IPS DF 6.9 (cell line): ENCODE measurements around the gene KCNK1.

Experiments used
- DNase-seq: peaks from one replicate; pipeline ENCODE4 v3.0.0-alpha.2; 2013; ENCODE audit warnings: low read depth, low spot score
- H3K27ac ChIP-seq: one replicate; pipeline ENCODE4 v1.5.1; 2013; ENCODE audit warnings: low read length, control low read depth
- H3K27me3 ChIP-seq: 2 replicates; pipeline ENCODE4 v1.6.1; 2013; ENCODE audit warnings: mild to moderate bottlenecking, low read length; ENCODE audit not compliant: control insufficient read depth, insufficient read depth
- H3K36me3 ChIP-seq: 2 replicates; pipeline ENCODE4 v1.6.1; 2013; ENCODE audit warnings: low read length; ENCODE audit not compliant: control insufficient read depth, insufficient read depth
- H3K4me1 ChIP-seq: 2 replicates; pipeline ENCODE4 v1.6.1; 2013; ENCODE audit warnings: low read length; ENCODE audit not compliant: control insufficient read depth, insufficient read depth
- H3K4me3 ChIP-seq: 2 replicates; pipeline ENCODE4 v1.5.1; 2013; ENCODE audit warnings: mild to moderate bottlenecking, low read length
- H3K9me3 ChIP-seq: 2 replicates; pipeline ENCODE4 v1.6.1; 2013; ENCODE audit warnings: low read length, inconsistent platforms; ENCODE audit not compliant: control insufficient read depth, insufficient read depth
- WGBS: extraction: QIAGEN DNeasy Blood & Tissue Kit; methylation state at CpG from one replicate; pipeline ENCODE4 v1.1.7; 2013; ENCODE audit warnings: mixed read lengths, missing lambda C conversion rate; ENCODE audit not compliant: insufficient read length, insufficient coverage; 5-methylcytosine and 5-hydroxymethylcytosine counted together

The KCNK1 gene

GRCh38 chr1:233719655-233720341, 105.9 kb downstream of the KCNK1 start:
- no peaks in the 10 kb centered on the region for H3K9me3 ChIP-seq
- H3K4me1 ChIP-seq, result peaks cover 1% of the 10 kb centered on the region; the same call in 1 of the 2 replicates
- no CpG with 5 or more reads among the region's 4 CpGs for WGBS
- H3K4me3 ChIP-seq, result no peak overlapping the region
- no peak for DNase-seq
- H3K27ac ChIP-seq, result no peak overlapping the region
- H3K27me3 ChIP-seq, result no peaks in the 10 kb centered on the region
- no peaks in the 10 kb centered on the region for H3K36me3 ChIP-seq

GRCh38 chr1:233721004-233721595, 107.2 kb downstream of the KCNK1 start:
- no peak overlapping the region for H3K4me3 ChIP-seq

More at GRCh38 chr1:233721004-233721595, 107.2 kb downstream of the KCNK1 start:
- no peak for DNase-seq
- Histone ChIP-seq H3K36me3 (no peaks in the 10 kb centered on the region), H3K9me3 (no peaks in the 10 kb centered on the region), H3K27me3 (no peaks in the 10 kb centered on the region), H3K27ac (no peak overlapping the region), H3K4me1 (peaks cover 1% of the 10 kb centered on the region; the same call in 1 of the 2 replicates)
- no CpG with 5 or more reads among the region's 4 CpGs for WGBS
